GM21526 (cell line): ENCODE results near the gene ARHGAP42.

ENCODE experiments used
- ATAC-seq: cut with Tn5 transposase; IDR thresholded peaks from one replicate; pipeline ENCODE4 v1.9.1; 2021; ENCODE audit warnings: moderate library complexity; ENCODE audit not compliant: unreplicated experiment, low FRiP score

The ARHGAP42 gene

GRCh38 chr11:100902454-100903141, 215.5 kb downstream of the ARHGAP42 start:
- no peak for ATAC-seq

GRCh38 chr11:100903284-100903683, 216.2 kb downstream of the ARHGAP42 start:
- ATAC-seq, result no peak

GRCh38 chr11:100905684-100906083, 218.6 kb downstream of the ARHGAP42 start:
- no peak for ATAC-seq

GRCh38 chr11:100908746-100909145, 221.7 kb downstream of the ARHGAP42 start:
- ATAC-seq, result no peak

- peak; percentile 96 for ATAC-seq
These were observed 223.7 kb downstream of the ARHGAP42 start for GRCh38 chr11:100910808-100911207.

- no peak for ATAC-seq
These were observed 227.5 kb downstream of the ARHGAP42 start for GRCh38 chr11:100914415-100915110.

- no peak for ATAC-seq
These were observed 231.7 kb downstream of the ARHGAP42 start for GRCh38 chr11:100918551-100919500.

GRCh38 chr11:100920593-100920992, 233.5 kb downstream of the ARHGAP42 start:
- ATAC-seq, result no peak

GRCh38 chr11:100922121-100922520, 235.0 kb downstream of the ARHGAP42 start:
- ATAC-seq, result no peak

- ATAC-seq, result no peak
These were observed 236.5 kb downstream of the ARHGAP42 start for GRCh38 chr11:100923555-100923954.

GRCh38 chr11:100925935-100926334, 238.8 kb downstream of the ARHGAP42 start:
- peak; percentile 85 for ATAC-seq

GRCh38 chr11:100927579-100927978, 240.5 kb downstream of the ARHGAP42 start:
- no peak for ATAC-seq

- no peak for ATAC-seq
These were observed 241.3 kb downstream of the ARHGAP42 start for GRCh38 chr11:100928426-100928825.

- ATAC-seq, result peak; percentile 70
These were observed 242.3 kb downstream of the ARHGAP42 start for GRCh38 chr11:100929377-100929776.

- ATAC-seq, result no peak
These were observed 243.2 kb downstream of the ARHGAP42 start for GRCh38 chr11:100930185-100930778.

- ATAC-seq, result no peak
These were observed 245.5 kb downstream of the ARHGAP42 start for GRCh38 chr11:100932474-100933100.

GRCh38 chr11:100936781-100937180, 249.7 kb downstream of the ARHGAP42 start:
- no peak for ATAC-seq

- ATAC-seq, result no peak
These were observed 252.5 kb downstream of the ARHGAP42 start for GRCh38 chr11:100939571-100939970.

GRCh38 chr11:100940111-100940510, 253.0 kb downstream of the ARHGAP42 start:
- no peak for ATAC-seq

- ATAC-seq, result no peak
These were observed 253.9 kb downstream of the ARHGAP42 start for GRCh38 chr11:100941033-100941432.
